HPDE6-E6E7 (cell line): ENCODE measurements around the gene RNF133.
"Not testable (repeated sequence)": the region's sequence is repeated elsewhere in the genome, so short reads cannot be mapped to it uniquely, and the experiment has no call there.

Experiments
- DNase-seq: peaks from one replicate; pipeline ENCODE4 v3.0.0; 2011; ENCODE audit warnings: missing footprints; ENCODE audit errors: extremely low spot score

Gene RNF133

DNA sequence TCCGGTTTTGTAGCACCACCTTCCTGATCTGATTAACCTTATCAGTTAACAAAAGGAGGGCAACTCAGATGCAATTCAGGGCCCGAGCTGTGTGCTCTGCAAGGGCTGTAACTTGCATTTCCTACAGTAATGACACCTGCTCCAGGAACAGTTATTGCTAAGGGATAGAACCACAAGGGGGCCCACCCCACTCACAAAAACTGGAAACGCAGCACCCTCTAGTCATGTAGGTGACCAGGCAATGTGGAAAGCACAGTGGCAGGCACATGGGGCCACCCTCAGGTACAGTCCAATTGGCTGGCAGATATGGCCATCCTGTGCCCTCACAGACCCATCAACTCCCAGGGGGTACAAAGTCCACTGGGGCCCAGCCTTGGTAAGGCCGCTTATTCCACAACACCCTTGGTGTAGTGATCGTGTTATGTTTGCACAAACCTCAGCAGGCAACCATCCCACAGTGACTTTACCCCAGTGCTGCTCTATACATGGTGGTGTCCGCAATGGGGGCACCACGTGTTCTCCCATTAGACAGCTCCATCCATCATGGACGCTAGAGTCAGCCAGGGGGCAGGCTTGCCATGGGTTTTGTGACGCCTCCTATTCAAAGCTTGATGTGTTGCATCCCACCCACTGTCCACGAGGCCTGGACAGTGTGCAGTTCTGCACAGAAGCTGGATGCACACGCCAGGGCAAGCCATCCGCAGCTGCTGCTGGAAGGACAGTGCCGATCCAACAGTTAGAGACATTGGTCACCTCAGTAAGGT lies 9.4 kb downstream of the RNF133 start:
- no peak for DNase-seq

DNA sequence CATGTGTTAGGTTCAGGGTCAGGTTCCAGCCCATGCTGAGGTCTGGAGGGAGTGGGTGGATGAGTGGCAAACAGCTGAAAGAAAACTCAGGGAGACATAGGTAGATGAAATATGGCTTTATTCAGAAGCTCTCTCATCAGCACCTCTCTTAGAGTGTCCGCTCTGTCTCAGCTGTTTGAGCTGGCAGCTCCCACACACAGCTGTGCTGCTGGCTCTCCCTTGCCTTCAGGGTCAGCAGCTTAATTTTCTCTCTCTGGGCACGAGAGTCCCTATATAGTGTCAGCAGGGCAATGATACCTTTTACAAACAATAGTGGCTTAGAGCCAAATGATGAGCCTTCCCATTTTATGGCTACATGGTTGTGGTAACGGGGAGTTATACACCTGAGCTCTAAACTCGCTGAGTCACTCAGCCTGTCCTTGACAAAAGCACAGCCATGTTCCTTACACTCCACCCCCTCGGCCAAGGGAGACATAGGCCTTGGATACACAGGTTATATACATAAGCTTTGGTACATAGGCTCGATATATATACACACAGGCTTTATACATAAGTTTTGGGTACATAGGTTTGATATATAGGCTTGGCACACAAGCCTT lies 10.4 kb downstream of the RNF133 start:
- no peak for DNase-seq

DNA sequence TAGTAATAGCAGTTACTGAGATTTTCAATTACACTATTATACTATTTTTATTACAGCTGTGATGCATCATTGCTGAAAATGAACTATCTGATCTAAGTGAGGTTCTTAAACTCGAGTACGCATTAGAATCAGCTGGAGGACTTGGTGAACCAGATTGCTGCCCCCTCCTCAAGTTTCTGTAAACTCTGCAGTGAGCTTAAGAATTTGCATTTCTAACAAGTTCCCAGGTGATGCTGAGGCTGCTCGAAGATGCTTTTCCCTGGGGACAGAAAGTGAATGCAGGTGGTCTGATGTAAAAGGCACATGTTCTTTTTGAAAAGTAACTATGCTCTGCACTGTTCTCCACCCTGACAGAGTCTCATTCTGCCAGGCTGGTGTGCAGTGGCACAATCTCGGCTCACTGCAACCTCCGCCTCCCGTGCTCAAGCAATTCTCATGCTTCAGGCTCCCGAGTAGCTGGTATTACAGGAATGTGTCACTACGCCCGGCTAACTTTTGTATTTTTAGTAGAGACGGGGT lies 12.5 kb downstream of the RNF133 start:
- no peak for DNase-seq

DNA sequence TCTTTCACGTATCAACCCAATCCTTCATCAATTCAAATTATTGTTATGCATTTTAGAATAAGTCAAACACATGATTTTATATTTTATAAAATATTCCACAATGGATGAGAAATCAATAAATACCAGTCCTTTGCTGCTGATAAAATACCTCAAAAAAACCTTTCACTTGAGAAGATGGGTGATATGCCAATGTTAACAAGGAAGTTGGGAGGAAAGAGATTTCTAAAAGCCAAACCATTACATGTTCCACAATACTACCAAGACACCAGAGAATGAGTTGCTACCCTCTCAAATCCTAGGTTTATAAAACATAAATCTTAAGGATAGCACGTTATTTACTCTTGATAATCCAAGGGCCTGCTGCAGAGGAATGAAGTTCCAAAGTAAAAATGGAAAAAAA lies 14.4 kb downstream of the RNF133 start:
- DNase-seq, result no peak

DNA sequence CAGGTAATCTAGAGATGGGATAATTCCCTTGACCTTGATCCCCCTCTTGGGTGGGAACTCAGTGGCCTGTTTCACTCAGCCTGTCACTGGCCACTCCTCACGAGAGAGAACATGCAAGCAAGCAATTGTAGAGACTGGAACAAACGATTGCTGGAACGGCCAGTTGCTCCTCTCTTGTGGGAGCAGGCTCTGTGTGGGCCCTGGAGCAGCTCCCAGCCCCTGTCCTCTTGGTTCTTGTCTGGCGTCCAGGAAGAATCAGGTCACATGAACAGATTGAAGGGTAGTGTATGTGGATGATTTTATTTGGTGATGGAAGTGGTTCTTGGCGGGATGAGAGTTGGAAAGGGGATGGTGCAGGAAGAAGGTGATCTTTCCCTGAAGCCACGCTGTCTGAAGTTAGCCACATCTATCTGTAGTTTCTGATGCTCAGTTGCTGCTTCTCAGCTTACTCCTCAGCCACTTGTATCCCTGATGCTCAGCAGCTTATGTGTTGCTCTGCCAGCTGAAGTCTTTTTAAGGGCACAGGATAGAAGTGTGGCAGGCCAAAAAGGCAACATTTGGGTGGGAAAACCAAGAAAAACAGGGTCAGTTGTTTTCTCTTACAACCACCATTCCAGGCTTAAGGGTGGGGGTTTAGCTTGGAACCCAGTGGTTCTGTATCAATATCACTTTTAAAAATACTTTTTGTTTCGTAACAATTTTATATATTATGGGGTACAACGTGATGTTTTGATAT lies 15.9 kb downstream of the RNF133 start:
- DNase-seq, result no peak

DNA sequence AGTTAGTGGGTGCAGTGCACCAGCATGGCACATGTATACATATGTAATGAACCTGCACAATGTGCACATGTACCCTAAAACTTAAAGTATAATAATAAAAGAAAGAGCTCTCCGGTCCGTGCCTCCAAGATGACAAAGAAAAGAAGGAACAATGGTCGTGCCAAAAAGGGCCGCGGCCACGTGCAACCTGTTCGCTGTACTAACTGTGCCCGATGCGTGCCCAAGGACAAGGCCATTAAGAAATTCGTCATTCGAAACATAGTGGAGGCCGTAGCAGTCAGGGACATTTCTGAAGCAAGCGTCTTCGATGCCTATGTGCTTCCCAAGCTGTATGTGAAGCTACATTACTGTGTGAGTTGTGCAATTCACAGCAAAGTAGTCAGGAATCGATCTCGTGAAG lies 17.7 kb downstream of the RNF133 start:
- DNase-seq, result not testable (repeated sequence)

DNA sequence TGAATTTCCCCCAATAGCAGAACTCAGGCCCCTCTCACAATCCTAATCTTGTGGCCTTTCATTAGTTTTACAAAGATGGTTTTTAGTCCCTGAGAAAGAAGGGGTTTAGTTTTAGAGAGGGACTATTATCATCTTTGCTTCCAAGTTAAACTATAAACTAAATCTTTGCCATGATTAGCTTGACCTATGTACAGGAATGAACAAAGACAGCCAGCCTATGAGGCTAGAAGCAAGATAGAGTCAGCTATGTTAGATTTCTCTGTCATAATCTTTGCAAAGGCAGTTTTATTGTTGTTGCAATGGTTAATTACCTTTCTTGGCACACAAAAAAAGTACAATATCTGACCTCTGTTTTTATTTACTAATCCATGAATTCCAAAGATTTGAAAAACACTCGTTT lies 19.1 kb downstream of the RNF133 start:
- no peak for DNase-seq

DNA sequence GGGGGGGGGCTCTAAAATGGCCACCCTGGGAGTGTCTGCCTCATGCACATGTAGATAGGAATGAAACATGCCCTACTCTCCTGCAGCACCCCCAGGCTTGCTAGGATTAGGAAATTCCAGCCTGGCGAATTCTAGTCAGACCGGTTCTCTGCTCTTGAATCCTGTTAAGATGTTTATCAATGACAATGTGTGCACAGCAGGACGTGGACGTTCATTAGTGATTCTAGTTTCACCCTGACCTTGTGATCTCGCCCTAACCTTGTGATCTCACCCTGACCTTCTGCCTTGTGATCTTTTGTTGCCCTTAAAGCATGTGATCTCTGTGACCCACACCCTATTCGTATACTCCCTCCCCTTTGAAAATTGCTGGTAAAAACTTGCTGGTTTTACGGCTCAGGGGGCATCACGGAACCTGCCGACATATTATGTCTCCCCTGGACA lies 19.6 kb downstream of the RNF133 start:
- DNase-seq, result not testable (repeated sequence)

DNA sequence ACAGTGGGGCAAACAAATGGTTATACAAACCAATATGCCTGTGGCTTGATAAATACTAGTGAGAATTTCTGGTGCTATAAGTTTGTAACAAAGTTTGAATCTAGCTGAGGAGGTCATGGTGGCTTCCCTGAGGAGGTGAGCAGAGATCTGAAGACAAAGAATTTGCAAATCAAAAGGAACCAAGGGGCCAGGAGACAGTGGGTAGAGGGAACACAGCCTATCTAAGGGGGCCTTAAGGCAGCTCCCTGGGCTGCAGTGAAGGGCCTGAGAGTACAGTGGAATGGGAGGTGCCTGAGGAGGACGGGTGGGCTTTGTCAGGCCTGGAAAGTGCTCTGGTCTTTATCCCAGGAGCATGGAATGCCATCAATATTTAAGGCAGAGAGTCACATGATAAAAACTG lies 21.8 kb downstream of the RNF133 start:
- no peak for DNase-seq

DNA sequence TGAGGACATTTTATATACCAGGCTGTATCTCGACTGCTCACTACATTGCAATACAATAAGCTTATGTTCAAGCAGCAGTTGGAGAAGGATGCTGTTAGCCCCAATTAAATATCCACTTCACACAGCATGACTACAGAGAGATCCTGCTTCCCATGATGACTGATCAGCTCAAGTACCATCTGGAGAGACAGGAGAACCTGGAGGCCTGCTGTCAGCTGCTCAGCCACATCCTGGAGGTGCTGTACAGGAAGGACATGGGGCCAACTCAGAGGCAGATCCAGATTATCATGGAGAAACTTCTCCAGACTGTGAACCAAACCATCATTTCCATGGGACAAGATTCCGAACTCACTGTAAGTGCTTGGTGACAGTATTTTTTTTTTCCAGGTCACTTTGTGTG lies 22.5 kb downstream of the RNF133 start:
- no peak for DNase-seq

DNA sequence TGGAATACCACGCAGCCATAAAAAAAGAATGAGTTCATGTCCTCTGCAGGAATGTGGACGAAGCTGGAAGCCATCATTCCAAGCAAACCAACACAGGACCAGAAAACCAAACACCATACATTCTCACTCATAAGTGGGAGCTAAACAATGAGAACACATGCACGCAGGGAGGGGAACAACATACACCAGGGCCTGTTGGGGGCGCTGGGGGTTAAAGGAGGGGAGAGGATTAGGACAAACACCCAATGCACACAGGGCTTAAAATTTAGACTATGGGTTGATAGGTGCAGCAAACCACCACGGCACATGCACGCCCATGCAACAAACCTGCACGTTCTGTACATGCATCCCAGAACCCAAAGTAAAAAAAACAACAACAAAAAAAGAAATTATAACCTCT lies 23.3 kb downstream of the RNF133 start:
- DNase-seq, result no peak

DNA sequence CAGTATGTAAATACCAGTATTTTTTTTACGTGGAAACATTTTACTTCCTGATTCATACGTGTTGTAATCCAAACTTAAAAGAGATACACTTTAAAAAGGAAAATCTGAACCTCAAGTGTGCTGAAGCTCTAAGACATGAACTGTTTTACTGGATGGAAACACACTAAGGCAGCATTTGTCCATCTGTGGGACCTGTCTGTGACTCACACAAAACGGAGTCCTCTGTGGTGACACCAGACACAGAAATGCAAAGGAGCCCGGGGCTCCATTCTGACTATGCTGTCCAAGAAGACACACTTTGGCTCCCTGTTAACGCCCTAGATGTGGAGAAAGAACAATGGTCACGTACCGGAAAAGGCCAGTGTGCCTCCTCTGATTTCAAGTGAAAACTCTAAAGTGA lies 23.9 kb downstream of the RNF133 start:
- no peak for DNase-seq

DNA sequence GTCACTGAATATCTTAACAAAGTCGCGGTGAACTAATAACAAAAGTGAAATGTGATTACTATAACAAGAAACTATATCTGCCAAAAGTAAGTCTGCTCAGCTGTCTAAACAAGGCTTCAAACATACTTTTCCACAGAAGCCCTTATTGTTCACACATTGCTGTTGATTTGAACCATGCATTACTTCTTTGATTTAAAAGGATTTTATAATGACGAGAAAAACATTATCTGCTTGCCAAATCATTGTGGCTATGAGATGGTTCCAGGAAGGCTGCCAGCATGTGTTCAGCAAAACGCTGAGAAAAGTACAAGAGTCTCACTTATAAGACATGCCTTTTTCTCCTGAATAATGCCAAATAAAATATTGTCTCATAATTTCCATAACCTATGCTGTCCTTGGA lies 24.4 kb downstream of the RNF133 start:
- DNase-seq, result no peak

DNA sequence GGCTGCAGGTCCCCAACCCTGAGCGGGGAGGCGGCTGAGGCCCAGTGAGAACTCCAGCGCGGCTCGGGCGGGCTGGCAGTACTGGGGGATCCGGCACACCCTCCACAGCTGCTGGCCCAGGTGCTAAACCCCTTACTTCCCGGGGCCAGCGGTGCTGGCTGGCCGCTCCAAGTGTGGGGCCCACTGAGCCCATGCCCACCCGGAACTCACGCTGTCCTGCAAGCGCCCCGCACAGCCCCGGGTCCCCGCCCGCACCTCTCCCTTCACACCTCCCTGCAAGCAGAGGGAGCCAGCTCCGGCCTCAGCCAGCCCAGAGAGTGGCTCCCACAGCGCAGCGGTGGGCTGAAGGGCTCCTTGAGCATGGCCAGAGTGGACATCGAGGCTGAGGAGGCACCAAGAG lies 25.0 kb downstream of the RNF133 start:
- no peak for DNase-seq

DNA sequence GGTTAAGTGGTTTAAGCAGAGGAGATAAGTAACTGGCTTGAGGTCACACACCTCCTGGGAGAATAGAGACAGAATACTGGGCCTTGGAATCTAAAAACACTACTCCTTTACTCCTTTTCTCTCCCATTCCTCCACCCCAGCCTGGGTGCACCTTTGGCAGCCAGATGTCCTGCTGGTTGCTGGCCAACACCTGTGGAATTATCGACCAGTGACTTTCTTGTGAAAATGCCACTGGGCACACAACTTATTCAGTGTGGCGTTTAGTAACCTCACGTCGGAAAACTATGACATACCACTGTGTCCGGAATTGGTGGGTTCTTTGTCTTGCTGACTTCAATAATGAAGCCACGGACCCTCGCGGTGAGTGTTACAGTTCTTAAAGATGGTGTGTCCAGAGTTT lies 26.4 kb downstream of the RNF133 start:
- no peak for DNase-seq

DNA sequence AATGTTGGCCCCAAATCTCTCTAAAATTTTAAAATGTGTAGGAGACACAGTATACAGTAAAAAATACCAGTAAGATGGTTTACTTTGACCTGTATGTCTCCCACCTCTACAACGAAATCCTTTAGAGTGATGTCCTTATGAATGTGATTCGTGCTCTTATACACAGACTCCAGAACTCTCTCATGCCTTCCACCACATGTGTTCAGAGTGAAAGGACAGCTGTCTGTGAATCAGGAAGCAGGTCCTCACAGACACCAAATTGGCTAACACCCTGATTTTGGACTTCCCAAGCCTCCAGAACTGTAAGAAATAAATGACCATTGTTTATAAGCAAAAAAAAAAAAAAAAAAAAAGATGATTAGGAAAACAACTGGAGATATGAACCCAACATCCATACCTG lies 35.2 kb downstream of the RNF133 start:
- no peak for DNase-seq

DNA sequence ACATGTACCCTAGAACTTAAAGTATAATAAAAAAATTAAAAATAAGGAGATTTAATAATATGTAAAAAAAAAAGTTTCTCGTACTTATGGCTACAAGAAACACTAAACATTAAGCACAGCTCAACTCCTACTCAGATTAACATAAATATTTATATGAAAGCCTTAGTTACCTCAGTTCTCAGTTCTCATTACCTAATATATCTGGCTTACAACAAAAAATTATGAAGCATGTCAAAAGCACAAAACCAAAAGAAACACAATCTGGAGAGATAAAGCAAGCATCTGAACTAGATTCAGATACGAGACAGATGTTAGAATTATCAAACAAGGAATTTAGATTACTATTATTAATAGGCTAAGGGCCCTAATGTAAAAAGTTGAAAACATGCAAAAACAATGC lies 40.1 kb downstream of the RNF133 start:
- DNase-seq, result no peak

DNA sequence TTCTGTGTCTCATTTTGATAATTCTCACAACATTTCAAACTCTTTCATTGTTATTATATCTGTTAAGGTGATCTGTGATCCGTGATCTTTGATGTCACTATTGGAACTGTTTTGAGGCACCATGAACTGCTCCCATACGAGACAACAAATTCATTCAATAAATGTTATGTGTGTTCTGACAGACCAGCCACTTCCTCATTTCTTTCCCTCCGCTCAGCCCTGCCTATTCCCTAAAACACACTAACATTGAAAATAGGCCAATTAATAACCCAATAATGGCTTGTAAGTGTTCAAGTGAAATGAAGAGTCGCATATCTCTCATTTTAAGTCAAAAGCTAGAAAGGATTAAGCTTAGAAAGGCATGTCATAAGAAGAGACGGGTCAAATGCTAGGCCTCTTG lies 45.2 kb downstream of the RNF133 start:
- no peak for DNase-seq

DNA sequence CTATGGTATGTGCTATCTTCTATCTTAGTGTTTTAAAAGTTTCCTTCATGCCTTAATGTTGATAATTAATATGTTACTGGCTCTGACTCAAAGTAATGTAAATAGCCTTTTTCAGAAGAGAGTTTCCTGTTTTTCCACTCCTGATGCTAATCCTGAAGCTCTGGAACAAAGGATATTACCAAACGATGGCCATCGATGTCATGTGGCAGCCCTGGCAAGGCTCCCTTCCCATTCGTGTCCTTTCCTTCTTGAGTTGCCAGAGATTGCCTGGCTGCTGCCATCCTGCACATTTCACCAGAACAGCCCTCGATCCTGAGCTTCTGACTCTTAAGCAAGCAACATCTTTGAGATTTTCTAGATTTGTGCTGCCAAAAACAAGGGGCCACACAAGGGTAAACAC lies 46.0 kb downstream of the RNF133 start:
- DNase-seq, result no peak

DNA sequence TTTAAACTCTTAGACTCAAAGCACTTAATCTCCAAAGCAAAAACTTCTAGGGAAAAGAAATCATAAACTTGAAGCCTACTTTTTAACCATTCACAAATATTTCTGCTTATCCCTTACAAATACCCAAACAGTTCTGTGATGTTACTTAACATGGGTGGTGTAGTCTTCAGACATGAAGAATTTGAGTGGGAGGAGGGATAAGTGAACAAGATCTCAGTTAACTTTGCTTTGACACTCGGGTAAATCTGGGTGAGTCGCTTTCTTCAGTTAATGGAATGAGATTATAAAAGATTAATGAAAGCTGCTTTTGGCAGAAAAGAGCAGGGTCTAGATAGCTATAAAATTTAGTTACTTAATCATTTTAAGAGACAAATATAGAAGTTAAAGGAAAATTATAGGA lies 47.5 kb downstream of the RNF133 start:
- DNase-seq, result no peak
